SKM-1 (cell line): ENCODE results near the gene EFNA4.

ENCODE experiments used
- DNase-seq: peaks from one replicate; lab custom pipeline; 2025; ENCODE audit not compliant: unreplicated experiment; lab: John Stamatoyannopoulos, UW

Gene EFNA4

DNA sequence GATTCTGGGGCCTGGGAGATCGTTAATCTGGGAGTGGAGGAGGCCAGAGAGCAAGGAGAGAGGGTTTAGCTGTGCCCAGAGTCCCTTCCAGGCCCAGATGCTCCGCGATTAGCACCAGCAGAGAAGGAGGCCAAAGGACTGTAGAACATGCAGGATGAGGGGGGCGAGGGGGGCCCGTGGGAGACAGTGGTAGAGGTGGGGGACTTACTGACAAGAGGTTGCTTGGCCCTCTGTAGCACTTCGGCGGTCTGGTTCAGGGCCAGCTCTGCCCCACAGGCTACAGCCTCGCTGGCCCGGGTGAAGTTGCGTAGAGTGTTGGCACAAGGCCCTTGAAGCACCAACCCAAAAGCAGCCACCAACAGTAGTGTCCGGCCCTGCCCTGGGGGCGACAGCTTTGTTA is 30.7 kb upstream of the EFNA4 start:
- DNase-seq = no peak

DNA sequence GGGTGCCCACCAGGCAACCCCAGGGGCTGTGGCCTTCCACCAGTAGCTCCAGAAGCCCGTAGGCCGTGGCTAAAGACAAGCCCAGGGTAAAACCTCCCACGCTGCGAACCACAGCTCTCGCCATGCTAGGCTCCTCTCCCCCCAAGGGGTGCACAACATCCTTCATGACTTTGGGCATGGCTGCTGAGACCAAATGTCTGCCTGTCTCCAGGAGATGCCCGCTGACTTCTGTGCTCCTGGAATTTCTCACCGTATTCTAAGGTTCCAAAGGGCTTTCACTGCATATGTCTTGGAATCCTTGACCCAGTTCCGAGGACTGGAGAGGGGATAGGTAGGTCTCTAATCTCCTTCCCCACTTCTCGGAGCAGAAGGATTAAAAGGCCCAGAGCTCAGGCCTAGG is 30.0 kb upstream of the EFNA4 start, which contains the start of the genes DCST1 and DCST2:
Gene DCST1, plus strand, starts transcription at position 301 of the 400 bp plus-strand sequence. CDS start 213 bp downstream, outside the sequence.
Gene DCST2, minus strand, starts transcription at position 258 of the 400 bp plus-strand sequence. Its CDS starts 80 bp downstream, at position 178.
- DNase-seq = no peak

DNA sequence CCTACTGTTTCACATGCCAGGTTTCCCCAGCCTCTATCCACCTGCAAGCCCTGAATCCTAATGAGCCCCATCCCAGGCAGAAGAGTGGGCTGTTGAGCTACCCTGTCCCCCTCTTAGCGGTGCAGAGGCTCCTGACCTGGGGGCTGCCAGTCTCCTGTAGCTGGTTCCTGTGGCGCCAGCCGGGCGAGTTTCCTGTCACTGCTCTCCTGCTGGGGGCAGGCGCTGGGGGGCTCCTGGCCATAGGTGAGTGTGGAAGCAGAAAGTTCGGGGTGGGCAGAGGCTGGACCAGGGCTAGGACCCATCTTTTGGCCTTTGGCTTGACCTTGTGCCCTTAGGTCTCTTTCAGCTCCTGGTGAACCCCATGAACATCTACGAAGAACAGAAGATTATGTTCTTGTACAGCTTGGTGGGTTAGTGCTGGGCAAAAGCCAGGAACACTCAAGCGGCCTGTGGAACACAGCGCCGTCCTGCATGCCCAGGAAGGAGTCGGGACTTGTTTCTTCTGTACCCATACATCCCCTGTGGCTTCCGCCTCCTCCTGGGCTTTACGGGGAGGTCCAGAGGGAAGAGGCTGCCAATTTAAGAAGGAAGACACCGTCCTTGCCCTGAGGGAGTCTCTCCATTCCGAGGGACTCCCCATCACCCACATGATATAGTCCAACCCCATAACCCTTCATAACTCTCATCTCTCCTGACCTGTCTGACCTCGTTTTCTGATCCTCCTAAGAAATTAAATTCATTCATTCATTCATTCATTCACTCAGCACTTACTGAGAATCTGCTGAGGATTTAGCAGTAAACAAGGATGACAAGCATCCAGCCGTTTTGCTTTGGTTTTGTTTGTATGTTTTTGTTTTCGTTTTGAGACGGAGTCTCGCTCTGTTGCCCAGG is 29.0 kb upstream of the EFNA4 start:
- DNase-seq = no peak

DNA sequence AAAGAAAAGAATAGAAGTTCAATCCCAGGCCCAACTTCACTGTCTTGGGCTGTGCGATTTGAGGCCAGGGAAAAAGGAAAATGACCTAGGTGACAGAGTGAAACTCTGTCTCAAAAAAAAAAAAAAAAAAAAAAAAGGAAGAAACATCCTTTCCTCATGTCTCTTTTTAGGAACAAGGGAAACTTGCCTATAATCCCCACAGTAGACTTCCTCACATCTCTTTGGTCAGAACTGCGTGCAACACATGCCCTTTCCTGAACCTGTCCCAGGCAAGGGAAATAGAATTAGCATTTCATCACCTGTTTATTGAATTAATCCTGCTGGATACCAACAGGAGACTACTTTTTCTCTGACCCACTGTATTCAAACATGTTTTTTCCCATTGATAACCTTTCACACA is 27.6 kb upstream of the EFNA4 start:
- no peak for DNase-seq

DNA sequence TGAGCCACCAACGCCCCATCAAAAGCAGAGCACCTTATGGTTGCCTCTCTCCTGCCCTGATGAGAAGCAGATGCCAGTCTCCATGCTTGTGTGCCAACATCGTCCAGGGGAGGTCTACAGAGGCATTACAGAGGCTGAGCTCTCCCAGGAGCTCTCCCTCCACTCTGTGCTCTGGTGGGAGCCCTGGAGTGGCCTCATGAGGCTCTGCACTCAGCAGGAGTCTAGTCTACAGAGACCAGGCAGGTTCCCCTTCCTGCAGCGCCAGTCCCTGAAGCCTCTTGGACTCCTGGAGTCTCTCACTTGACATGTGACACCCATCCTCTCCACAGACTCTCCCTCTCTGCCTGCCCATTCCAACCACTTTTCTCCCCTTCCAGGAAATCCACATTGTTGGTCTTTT is 26.5 kb upstream of the EFNA4 start:
- DNase-seq = no peak

DNA sequence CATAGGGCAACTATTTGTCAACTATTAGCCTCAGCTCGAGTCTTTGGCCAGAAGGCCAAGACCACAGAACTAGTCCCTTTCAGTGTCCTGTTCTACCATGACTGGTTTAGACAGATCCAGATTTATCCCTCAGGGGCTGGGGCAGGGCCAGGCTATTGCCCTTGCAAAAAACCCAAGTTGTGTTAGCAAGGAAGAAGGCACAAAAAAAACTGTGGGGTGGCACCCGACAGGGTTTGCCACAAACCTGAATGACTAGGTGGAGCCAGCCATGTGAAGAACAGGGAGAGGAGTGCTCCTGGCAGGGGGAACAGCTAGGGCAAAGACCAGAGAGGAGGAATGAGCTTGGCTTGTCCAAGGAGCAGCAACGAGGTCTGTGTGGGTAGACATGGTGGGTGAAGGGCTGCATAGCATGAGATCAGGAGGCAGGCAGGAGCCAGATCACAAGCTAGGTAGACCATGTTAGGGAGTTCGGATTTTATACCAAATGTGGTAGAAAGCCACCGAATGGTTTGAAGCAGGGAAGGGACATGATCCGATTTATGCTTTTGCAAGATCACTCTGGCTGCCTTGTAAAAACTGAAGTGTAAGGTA is 25.6 kb upstream of the EFNA4 start:
- DNase-seq = no peak

DNA sequence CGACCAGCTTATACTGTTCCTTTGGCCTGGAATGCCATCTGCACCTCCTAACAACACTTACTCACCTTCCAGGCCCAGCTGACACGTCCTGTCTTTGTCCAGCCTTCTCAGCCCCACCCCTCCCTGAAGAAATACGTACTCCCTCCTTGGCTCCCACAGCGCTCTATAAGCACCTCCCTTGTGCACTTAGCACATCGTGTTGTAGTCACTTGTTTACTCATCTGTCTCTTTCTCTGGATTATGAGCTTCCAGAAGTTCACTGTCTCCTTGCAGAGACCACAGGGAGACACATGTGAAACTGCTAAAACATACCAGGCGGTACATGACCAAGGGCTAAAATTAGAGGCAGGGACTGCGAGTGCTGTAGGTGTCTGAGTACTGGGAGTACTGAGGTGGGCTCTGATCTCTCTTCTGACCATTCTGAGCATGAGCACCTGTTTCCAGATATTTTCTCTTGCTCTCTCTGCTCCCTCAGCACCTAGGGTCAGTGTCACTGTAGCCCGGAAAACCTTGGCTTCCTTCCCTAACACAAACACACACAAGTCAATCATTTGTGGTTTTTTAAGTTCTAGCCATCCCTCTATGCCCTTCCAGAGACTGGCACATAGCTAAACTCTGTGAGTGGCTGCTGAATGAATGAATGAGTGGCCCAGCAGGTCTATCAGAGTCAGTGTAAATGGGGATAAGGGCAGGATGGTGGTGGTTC is 24.8 kb upstream of the EFNA4 start:
- DNase-seq = no peak

DNA sequence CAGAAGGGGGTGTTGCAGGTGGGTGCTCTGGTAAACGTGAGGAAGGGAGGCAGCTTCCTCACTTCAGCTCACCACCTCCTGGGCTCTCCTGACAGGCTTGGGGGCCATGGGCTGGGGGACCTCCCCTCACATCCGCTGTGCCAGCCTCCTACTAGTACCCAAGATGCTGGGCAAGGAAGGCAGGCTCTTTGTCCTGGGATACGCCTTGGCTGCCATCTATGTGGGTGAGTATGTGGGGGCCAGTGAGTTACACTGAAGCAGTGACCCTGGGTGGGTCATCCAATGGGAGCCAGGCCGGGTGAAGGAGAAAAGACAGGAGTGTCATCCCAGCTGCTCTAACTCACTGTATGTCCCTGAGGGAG is 24.3 kb upstream of the EFNA4 start:
- DNase-seq = no peak

DNA sequence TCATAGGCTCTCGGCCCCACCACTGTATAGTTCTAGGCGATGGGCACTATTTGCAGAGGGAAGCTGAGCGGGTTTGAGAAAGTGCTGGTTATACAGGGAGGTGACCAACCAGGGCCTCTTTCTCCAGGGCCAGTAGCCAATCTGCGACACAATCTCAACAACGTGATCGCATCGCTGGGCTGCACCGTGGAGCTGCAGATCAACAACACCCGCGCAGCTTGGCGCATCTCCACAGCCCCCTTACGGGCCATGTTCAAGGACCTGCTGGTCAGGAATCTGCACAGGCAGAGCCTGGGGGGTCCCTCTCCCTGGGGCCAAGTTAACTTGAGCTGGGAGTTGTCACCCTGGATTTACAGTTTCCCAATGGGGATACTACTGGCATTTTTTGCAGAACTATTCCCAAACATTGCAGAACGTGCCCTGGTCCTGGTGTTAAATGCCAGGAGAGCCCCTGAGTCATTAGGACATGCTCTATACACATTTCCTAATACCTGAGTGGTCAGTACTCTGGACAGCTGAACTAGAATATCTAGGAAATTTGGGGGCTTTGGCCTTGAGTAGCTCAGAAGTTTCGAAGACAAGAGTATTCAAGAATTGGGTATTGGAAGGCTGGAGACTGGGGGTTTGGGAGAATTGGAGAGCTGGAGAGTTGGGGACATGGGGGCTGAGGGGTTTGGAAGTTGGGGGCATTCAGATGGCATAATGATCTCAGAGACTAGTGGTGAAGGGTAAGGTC is 23.0 kb upstream of the EFNA4 start:
- DNase-seq = no peak

DNA sequence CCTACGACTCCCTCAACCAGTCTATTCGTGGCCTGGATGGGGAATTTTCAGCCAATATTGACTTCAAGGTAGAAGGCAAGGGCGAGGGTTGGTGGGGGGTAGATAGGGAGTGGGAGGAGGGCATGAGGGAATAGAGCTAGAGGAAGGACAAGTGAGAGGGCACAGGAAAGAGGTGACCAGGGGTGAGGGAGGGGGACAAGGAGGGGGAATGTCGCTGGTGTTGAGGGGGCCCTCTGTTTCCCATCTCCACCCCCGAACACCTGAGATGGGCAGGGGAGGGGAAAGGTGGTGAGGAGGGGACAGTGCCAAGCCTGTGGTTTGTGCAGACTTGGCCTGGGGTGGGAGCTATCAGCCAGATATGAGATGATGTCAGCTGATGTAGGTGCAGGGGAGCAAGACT is 20.8 kb upstream of the EFNA4 start:
- no peak for DNase-seq

DNA sequence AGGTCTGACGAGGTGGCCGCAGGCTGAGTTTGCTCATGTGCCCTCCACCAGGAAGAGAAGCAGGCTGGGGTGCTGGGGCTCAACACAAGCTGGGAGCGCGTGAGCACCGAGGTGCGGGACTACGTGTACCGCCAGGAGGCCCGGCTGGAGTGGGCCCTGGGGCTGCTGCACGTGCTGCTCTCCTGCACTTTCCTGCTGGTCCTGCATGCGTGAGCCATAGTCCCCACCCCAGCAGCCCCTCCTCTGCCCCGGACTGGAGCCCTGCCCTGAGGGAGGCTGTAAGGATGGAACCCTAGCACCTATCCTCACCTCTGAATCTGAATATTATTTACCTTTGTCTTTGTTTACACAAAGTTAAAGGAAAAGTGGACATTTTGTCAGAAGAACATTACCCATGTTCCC is 20.2 kb upstream of the EFNA4 start:
- DNase-seq = no peak

DNA sequence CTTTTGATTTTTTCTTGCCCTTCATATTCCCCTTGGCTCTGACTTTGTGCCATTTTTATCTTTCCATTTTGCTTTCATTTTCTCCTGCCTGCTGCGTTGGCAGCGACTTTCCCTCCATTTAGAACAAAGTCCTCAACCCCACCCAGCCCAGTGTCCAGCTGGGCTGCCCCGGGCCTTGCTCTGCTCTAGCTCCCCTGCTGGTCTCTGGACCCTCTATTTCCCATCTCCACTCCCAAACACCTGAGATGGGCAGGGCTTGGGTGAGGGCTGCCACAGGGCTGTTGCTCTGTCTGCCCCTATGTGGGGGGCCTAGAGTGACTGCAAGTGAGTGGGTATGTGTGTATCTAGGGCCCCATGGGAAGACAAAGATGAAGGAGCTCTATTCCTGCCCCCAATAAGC is 19.7 kb upstream of the EFNA4 start:
- DNase-seq = no peak

DNA sequence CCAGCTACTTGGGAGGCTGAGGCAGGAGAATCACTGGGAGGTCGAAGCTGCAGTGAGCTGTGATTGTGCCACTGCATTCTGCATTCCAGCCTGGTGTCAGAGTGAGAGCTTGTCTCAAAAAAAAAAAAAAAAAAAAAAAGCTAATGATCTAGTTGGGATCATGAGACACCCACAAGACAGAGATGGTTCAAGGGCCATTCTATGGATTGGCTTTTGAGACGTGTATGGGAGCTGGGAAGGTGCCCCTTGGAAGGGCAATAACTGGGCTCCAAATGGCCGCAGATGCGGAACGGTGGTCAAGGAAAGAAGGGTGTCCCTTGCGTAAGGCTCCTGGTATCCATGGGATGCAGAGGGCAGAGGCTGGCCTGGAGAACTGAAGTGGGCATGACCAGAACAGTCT is 19.2 kb upstream of the EFNA4 start:
- DNase-seq = no peak

DNA sequence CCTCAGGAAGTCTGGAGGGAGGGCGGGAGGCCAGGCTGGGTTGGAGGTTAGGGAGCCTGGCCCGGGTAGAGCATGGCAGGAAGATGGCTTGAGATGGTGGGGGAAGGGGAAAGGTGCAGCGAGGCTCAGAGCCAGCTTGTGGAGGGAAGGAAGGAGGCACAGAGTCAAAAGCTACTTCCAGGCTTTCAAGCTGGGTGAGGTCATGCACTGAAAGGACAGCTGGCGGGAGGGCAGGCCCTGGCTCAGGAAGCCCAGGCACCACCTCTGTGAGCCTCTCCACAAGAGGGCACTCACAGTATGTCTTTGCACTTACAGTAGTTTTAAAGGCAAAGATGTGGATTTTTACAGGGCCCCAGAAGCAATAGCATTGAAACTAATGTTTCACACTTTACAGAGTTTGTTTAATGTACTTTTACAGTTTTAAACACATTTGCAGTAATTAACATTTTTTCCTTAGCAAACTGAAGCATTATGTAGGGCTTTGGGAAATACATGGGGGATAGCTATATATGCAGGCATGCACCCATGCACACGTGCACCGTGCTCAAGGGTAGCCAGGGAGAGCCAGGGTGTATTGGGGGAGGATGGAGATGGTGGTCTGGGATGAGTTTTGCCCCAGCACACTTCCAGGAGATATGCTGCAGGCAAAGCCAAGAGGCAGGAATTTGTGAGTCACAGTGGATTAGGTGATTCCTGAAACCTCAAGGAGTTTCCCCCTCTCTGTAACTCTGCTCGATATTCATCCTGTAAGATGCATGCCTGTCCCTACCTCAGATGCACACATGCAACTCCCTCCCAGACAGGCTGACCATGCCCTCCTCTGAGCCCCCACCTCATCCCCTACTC is 18.5 kb upstream of the EFNA4 start:
- DNase-seq = peak; percentile 87

DNA sequence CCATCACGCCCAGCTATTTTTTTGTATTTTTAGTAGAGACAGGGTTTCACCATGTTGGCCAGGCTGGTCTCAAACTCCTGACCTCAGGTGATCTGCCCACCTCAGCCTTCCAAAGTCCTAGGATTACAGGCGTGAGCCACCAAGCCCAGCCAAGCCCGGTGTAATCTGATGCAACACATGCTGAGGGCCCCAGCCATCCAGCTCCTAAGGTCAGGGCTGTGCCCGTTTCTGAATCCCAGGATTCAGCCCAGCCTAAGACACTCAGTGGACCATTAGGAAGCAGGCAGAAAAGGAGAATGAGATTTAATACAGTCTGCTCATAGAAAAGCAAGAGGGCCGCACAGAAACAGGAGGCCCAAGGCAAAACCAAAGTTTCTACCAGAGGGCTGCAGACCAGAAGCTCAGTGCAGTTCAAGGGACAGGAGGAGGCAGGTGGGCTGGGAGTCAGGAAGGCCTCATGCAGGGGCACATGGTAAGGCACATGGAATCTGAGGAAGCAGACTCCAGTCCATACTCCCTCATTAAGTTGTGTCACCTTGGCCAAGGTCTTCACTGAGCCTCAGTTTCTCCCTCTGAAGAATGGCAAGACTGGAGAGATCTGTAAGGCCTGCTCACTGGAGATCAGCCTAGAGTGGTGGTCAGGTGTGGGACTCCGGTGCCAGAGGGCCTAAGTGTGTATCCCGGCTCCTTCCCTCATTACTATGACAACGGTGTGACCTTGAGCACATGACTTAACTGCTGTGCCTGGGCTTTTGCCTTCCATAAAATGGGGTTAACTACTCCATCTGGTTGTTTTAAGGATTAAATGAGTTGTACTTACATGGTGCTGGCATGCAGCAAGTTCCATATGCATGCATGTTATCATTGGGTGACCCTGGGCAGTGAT is 14.8 kb upstream of the EFNA4 start:
- no peak for DNase-seq

DNA sequence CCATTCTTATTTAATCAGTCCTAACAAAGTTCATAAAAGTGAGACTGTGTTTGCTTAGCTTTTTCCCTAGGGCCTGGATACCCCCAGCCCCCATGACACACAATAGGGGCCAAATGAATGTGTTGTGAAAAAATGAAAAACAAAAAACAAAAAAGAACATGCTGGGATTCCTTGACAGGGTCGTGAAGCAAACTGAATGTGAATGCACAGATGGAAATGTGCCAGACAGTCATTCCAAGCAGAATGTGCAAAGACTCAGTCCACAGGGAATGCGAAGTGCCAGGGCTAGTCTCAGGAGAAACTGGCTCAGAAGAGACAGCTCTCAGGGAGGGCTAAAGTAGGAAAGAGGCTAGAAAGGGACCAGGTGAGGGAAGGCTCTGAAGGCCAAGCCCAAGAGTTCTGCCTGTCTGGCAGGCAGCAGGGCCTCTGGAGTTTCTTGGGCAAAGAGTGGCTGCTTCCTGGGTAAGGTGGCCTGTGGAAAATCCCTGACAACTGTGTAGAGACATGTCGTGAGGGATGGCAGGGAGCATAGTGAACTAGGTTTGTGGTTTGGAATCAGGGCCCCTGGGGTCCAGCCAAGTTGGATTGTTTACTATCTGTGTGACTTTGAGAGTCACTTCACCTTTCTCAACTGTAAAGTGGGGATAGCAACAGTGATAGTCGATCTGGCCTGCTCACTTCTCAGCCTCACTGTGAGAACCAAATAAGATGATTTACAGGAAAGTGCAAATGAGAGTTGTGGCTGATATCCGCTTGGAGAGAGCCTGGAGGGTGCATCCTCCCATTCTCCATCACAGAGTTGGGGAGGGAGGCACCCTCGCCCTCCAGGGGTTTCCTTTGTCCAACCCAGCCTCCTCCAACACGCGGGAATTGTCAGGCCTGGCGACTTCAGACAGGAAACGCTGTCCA is 13.6 kb upstream of the EFNA4 start:
- no peak for DNase-seq

DNA sequence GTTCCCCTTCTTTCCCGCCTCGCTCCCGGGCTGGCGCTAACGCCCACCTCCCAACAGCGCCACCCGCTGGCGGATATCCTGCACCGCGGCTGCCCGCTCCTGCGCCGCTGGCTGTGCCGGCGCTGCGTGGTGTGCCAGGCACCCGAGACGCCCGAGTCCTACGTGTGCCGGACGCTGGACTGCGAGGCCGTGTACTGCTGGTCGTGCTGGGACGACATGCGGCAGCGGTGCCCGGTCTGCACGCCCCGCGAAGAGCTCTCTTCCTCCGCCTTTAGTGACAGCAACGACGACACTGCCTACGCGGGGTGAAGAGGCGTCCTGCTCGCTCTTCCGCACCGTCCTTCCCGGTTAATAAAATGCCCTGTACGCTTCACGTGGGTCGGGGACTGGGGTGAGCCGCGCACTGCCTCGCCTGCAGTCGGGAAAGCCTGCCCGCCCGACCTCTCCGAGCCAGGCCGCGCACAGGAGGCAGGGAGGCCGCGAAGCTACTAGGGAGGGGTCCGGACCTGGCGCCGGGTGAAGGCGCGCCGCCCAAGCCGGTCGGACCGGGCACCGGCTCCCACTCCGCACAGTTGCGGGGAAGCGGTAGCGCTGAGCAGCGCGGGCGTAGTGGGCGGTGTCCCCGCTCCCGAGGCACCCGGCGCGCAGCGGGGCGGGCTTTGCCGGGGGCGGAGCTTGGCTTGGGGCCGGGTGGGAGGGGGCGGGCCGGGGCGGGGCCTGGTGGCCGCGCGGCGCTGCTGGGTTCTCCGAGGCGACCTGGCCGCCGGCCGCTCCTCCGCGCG is 12.8 kb upstream of the EFNA4 start, which contains the start of gene ADAM15:
Gene ADAM15, plus strand, starts transcription at position 757 of the 782 bp plus-strand sequence. CDS start 71 bp downstream, outside the sequence.
- peak; percentile 90 for DNase-seq
